Adipocyte (in vitro differentiated cells): ENCODE data around the gene ABHD16A.
A peak's percentile ranks its signal among the peaks of the same experiment; 100 is the strongest.

Source experiments
- DNase-seq: peaks from one replicate; pipeline ENCODE4 v3.0.0-alpha.2; 2015; ENCODE audit warnings: low read depth
- H3K27me3 ChIP-seq: replicated peaks from 2 replicates; pipeline ENCODE4 v1.7.0; 2013; ENCODE audit warnings: mild to moderate bottlenecking, low read length, moderate library complexity; ENCODE audit not compliant: control insufficient read depth, insufficient read depth
- H3K36me3 ChIP-seq: 2 replicates; pipeline ENCODE4 v1.7.0; 2013; ENCODE audit warnings: low read length, mild to moderate bottlenecking, moderate library complexity; ENCODE audit not compliant: control insufficient read depth, insufficient read depth, severe bottlenecking
- H3K4me1 ChIP-seq: 2 replicates; pipeline ENCODE4 v1.7.0; 2013; ENCODE audit warnings: mild to moderate bottlenecking, low read length, moderate library complexity; ENCODE audit not compliant: control insufficient read depth, insufficient read depth
- H3K4me3 ChIP-seq: 2 replicates; pipeline ENCODE4 v1.7.0; 2013; ENCODE audit warnings: mild to moderate bottlenecking, low read length, moderate library complexity
- H3K9ac ChIP-seq: 2 replicates; pipeline ENCODE4 v1.7.0; 2013; ENCODE audit warnings: mild to moderate bottlenecking, low read length, moderate library complexity
- H3K9me3 ChIP-seq: 2 replicates; pipeline ENCODE4 v1.7.0; 2013; ENCODE audit warnings: mild to moderate bottlenecking, low read length, moderate library complexity; ENCODE audit not compliant: control insufficient read depth

Gene ABHD16A

DNA sequence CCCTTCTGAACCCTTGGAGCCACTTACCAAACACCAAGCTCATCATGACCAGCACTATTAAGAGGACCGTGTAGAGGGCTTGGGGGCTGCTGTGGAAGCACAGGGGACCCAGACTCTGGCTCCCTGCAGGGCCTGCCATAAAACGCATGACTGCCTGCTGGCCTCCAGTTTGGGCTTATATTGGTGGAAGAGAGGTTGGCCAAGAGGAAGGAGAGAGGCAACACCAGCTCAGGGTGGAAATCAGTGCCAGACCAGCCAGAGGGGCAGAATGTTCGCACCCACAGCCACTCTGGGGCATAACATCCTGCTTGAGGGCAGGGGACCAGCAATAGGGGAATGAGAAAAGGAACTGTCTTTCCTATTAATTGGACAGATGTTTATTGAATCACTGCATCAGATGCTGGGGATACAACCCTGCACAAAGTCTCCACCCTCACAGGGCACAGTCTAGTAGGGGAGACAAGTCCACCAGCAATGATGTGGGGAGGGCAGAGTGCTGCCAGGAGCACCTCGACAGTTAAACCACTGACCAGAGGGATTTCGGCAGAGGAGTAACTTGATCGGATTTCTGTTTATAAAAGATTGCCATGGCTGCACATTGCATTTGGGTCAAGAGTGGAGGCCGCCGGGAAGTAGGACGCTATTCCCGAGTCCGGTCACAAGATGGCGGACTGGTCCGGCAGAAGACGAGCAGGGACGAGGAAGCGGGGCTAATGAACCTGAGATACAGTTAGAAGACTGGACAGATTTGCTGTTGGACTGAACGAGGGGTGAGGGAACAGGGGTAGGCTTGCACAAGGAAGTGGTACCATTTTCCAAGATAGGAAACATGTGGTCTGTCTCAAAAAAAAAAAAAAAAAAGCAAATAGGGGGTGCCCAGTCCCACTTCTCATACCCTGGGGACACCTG lies 22.6 kb downstream of the ABHD16A start, which contains the start of gene LY6G5C:
Gene LY6G5C (minus strand): TSS at position 842 of the 909 bp plus-strand sequence. CDS start 694 bp downstream, at position 148.
- peak; percentile 96 for DNase-seq
- Histone ChIP-seq H3K36me3 (no peaks in the 10 kb centered on the region), H3K9ac (peak within 1 kb of the TSS; percentile 73), H3K4me1 (peaks cover 13% of the 10 kb centered on the region), H3K9me3 (no peaks in the 10 kb centered on the region), H3K4me3 (peak within 1 kb of the TSS; percentile 77), H3K27me3 (no peaks in the 10 kb centered on the region)

- peaks cover 15% of the 10 kb centered on the region for H3K36me3 ChIP-seq
- H3K27me3 ChIP-seq, result no peaks in the 10 kb centered on the region
- H3K9ac ChIP-seq, result no peak overlapping the region
- DNase-seq, result no peak
- H3K4me1 ChIP-seq, result peaks cover 13% of the 10 kb centered on the region
- H3K9me3 ChIP-seq, result no peaks in the 10 kb centered on the region
- H3K4me3 ChIP-seq, result no peak overlapping the region
Measured at GRCh38 chr6:31677955-31678354, 25.2 kb downstream of the ABHD16A start.

- Histone ChIP-seq H3K9me3 (no peaks in the 10 kb centered on the region), H3K36me3 (peaks cover 24% of the 10 kb centered on the region), H3K27me3 (no peaks in the 10 kb centered on the region), H3K9ac (no peak overlapping the region), H3K4me3 (no peak overlapping the region), H3K4me1 (peaks cover 13% of the 10 kb centered on the region)
- no peak for DNase-seq
Measured at GRCh38 chr6:31676904-31677303, 26.2 kb downstream of the ABHD16A start.

DNA sequence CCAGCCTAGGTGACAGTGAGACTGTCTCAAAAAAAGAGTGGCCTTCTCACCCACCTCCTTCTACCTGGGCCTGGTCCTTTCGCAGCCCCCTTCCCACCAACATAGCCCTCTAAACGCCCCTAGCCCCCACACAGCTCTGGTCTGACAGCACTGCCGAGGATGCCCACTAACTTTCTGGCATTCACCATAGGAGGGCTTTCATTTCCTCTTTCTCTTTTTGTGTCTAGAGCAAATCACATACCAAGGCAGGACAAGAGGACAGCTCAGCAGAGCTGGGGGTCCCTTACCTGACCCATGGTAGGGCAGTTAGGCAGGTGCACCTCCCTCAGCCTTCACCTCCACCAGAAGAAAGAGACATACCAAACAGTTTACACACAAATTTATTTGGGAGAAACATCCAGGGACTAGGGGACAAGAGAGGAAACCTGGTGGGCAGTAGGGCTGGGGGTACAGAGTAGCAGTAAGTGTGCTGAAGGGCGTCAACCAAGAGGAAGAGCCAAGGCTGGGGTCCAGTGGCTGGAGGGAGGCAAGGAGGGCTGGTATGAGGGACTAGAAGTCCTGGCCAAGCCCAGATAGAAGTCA lies 26.7 kb downstream of the ABHD16A start:
- Histone ChIP-seq H3K9me3 (no peaks in the 10 kb centered on the region), H3K9ac (no peak overlapping the region), H3K36me3 (peaks cover 29% of the 10 kb centered on the region), H3K27me3 (no peaks in the 10 kb centered on the region), H3K4me3 (no peak overlapping the region), H3K4me1 (peaks cover 9% of the 10 kb centered on the region)
- DNase-seq, result no peak

DNA sequence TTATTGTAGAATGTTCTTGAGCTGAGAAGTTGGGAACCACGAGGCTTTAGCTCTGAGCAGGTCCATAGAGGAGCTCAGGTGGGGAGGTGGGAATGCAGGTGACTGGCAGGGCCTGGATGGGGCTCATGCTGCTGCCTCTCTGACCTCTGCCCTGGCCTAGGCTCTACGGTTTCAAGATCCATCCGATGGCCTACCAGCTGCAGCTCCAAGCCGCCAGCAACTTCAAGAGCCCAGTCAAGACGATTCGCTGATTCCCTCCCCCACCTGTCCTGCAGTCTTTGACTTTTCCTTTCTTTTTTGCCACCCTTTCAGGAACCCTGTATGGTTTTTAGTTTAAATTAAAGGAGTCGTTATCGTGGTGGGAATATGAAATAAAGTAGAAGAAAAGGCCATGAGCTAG lies 33.4 kb downstream of the ABHD16A start, which contains the start of gene LY6G5B:
Gene LY6G5B (plus strand): TSS at position 301 of the 400 bp plus-strand sequence. CDS start 975 bp downstream, outside the sequence.
- no peaks in the 10 kb centered on the region for H3K9me3 ChIP-seq
- H3K4me1 ChIP-seq, result peaks cover 6% of the 10 kb centered on the region
- no peaks in the 10 kb centered on the region for H3K27me3 ChIP-seq
- no peak within 1 kb of the TSS for H3K4me3 ChIP-seq
- H3K36me3 ChIP-seq, result peaks cover 73% of the 10 kb centered on the region
- DNase-seq, result no peak
- no peak within 1 kb of the TSS for H3K9ac ChIP-seq

DNA sequence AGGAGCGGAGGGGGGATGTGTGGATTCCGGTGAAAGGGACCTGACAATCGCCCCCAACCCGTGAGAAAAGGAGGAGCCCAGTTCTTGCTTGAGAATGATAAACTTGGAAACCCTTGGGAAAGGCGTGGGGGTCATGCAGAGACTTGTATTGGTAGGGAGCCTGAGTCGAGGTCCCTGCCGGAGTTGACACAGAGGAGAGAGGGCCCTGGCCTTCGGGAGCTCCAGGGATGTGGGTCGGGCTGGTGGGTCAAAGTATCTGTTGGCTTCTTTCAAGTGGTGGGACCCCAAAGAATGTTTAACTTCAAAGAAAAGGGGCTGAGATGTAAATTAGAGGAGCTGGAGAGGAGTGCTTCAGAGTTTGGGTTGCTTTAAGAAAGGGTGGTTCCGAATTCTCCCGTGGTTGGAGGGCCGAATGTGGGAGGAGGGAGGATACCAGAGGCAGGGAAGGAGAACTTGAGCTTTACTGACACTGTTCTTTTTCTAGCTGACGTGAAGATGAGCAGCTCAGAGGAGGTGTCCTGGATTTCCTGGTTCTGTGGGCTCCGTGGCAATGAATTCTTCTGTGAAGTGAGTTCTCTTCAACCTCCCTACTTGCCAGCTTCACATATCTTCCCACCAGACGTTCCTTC lies 36.7 kb downstream of the ABHD16A start:
- Histone ChIP-seq H3K9ac (peak overlapping the region; percentile 98), H3K9me3 (no peaks in the 10 kb centered on the region), H3K27me3 (no peaks in the 10 kb centered on the region), H3K4me3 (peak overlapping the region; percentile 98), H3K4me1 (peaks cover 24% of the 10 kb centered on the region), H3K36me3 (peaks cover 56% of the 10 kb centered on the region)
- DNase-seq, result peak; percentile 56

GRCh38 chr6:31665501-31666336 lies 37.4 kb downstream of the ABHD16A start, which contains the start of gene CSNK2B:
TSS of gene CSNK2B (plus strand) at chr6:31666080. CDS start at chr6:31666832, 752 bp downstream.
- Histone ChIP-seq H3K27me3 (no peaks in the 10 kb centered on the region), H3K4me3 (peak within 1 kb of the TSS; percentile 98), H3K36me3 (peaks cover 49% of the 10 kb centered on the region), H3K4me1 (peaks cover 30% of the 10 kb centered on the region), H3K9me3 (no peaks in the 10 kb centered on the region), H3K9ac (peak within 1 kb of the TSS; percentile 98)
- DNase-seq, result peak; percentile 99

DNA sequence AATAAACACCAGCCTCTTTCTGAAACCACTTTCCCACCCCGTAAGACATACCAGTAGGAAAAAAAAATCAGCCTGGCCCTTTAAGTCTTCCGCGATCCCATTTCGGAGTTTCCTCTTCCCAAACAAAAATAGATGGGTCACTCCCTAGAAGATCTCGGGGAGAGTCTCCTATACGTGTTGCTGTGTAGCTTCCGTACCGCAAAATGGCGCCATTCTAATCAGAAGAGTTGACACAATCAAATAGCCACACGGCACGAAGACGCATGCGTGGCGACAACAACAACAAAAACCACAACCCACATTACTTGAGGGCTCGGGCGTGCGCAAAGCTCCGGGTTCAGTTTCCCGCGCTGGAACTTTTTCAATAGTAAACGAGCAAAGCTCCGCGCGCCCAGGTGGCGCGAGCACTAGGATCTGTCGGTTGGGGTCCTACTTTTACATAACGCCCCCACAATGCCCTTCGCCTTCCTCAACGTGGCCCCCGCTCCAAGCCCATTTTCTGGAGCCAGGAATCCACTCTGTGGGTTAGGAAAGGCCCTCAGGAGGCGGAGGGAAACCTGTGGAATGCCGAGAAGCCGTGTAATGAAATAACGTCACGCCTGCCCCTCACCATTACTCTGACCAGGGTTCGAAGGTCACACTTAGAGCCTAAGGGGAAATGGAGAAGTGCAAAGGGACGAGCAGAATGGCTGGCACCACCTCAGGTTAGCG lies 38.2 kb downstream of the ABHD16A start, which contains the start of gene GPANK1:
Gene GPANK1 (minus strand): TSS at position 208 of the 711 bp plus-strand sequence. CDS start 519 bp downstream, outside the sequence.
- H3K4me3 ChIP-seq, result peak within 1 kb of the TSS; percentile 98
- H3K9ac ChIP-seq, result peak within 1 kb of the TSS; percentile 98
- peak; percentile 96 for DNase-seq
- H3K27me3 ChIP-seq, result no peaks in the 10 kb centered on the region
- peaks cover 33% of the 10 kb centered on the region for H3K4me1 ChIP-seq
- H3K9me3 ChIP-seq, result no peaks in the 10 kb centered on the region
- peaks cover 41% of the 10 kb centered on the region for H3K36me3 ChIP-seq

GRCh38 chr6:31663961-31664789 lies 38.9 kb downstream of the ABHD16A start:
- H3K9me3 ChIP-seq, result no peaks in the 10 kb centered on the region
- peaks cover 34% of the 10 kb centered on the region for H3K36me3 ChIP-seq
- H3K4me1 ChIP-seq, result peaks cover 38% of the 10 kb centered on the region
- peak overlapping the region; percentile 98 for H3K4me3 ChIP-seq
- H3K27me3 ChIP-seq, result no peaks in the 10 kb centered on the region
- peak overlapping the region; percentile 98 for H3K9ac ChIP-seq
- peak; percentile 69 for DNase-seq
